T-cell (primary cell): Measurements from ENCODE around the gene RPS6KA2. TPM values are rescaled to one million over a fixed set of nuclear protein-coding genes. Genes with fewer than 3 reads are reported as not detected.

Source experiments
- ATAC-seq, 4 experiments: fragments of 200-7000 bp in 3 of 4; fragments of 150-1000 bp in 1 of 4; cut with Tn5 transposase; replicated peaks in 1 of 4; 1 replicate in 3 of 4; 2 replicates in 1 of 4; pipeline ENCODE4 v1.10.0; 2021; ENCODE audit warnings: moderate library complexity in 3 of 4, mild to moderate bottlenecking in 2 of 4, moderate number of reproducible peaks in 1 of 4
- CTCF ChIA-PET, 2 donors: fragments of 300-600 bp; sonication (Branson Sonifier 250); formaldehyde crosslinking; loops; one replicate each; lab custom pipeline; 2022; ENCODE audit warnings: antibody characterized with exemption in 2 of 2; lab: Charles Lee
- POLR2A ChIA-PET, 2 donors: fragments of 300-600 bp; sonication (Branson Sonifier 250); formaldehyde crosslinking; loops; one replicate each; lab custom pipeline; 2022; ENCODE audit warnings: antibody characterized with exemption in 2 of 2; lab: Charles Lee
- DNase-seq, 35 experiments: peaks; one replicate each; pipeline versions ENCODE4 v3.0.0 to v3.0.0-alpha.2; 2013 to 2023
- H3K27ac ChIP-seq: one replicate; pipeline ENCODE4 v1.5.1; 2013; ENCODE audit warnings: low read length
- H3K27me3 ChIP-seq, 2 experiments: replicated peaks in 1 of 2; 1 replicate in 1 of 2; 2 replicates in 1 of 2; pipeline versions ENCODE4 v1.6.1 to v1.7.0; 2013; ENCODE audit warnings: low read length in 1 of 2, mixed read lengths in 1 of 2; ENCODE audit not compliant: control insufficient read depth in 2 of 2, insufficient read depth in 2 of 2; ENCODE audit errors: extremely low read depth in 1 of 2
- H3K36me3 ChIP-seq, 2 donors: 1 replicate in 1 of 2; 2 replicates in 1 of 2; pipeline versions ENCODE4 v1.6.1 to v1.7.0; 2013; ENCODE audit warnings: low read length in 1 of 2; ENCODE audit not compliant: control insufficient read depth in 2 of 2, insufficient read depth in 1 of 2; ENCODE audit errors: extremely low read depth in 1 of 2
- H3K4me1 ChIP-seq, 2 experiments: 1 replicate in 1 of 2; 2 replicates in 1 of 2; pipeline versions ENCODE4 v1.6.1 to v1.7.0; 2013; ENCODE audit warnings: low read length in 2 of 2, mixed read lengths in 1 of 2; ENCODE audit not compliant: insufficient read depth in 2 of 2, control insufficient read depth in 1 of 2; ENCODE audit errors: extremely low read depth in 1 of 2
- H3K4me3 ChIP-seq, 2 donors: 1 replicate in 1 of 2; 2 replicates in 1 of 2; pipeline versions ENCODE4 v1.5.1 to v1.7.0; 2013; ENCODE audit warnings: mild to moderate bottlenecking in 2 of 2, low read length in 1 of 2, moderate library complexity in 1 of 2; ENCODE audit not compliant: control insufficient read depth in 1 of 2; ENCODE audit errors: extremely low read depth in 1 of 2
- H3K9me3 ChIP-seq: 2 replicates; pipeline ENCODE4 v1.7.0; 2013
- H3K27ac Mint-ChIP-seq, 2 donors: one replicate each; pipeline ENCODE4 v1.8.0; 2020 to 2021; ENCODE audit warnings: mild to moderate bottlenecking in 2 of 2, mixed read lengths in 2 of 2
- H3K27me3 Mint-ChIP-seq, 2 donors: one replicate each; pipeline ENCODE4 v1.8.0; 2021 to 2022; ENCODE audit warnings: mixed read lengths in 2 of 2
- H3K36me3 Mint-ChIP-seq: one replicate; pipeline ENCODE4 v1.8.0; 2021; ENCODE audit warnings: mixed read lengths
- H3K4me1 Mint-ChIP-seq, 3 donors: one replicate each; pipeline ENCODE4 v1.8.0; 2020 to 2022; ENCODE audit warnings: mixed read lengths in 3 of 3, mild to moderate bottlenecking in 1 of 3
- H3K4me3 Mint-ChIP-seq, 3 donors: one replicate each; pipeline ENCODE4 v1.8.0; 2020 to 2022; ENCODE audit warnings: mild to moderate bottlenecking in 3 of 3, mixed read lengths in 3 of 3, moderate library complexity in 3 of 3
- H3K9me3 Mint-ChIP-seq, 3 donors: one replicate each; pipeline ENCODE4 v1.8.0; 2020 to 2022; ENCODE audit warnings: mixed read lengths in 3 of 3
- WGBS: methylation state at CpG from one replicate; pipeline ENCODE4 v1.1.5; 2013; ENCODE audit warnings: missing lambda C conversion rate; ENCODE audit not compliant: insufficient coverage; 5-methylcytosine and 5-hydroxymethylcytosine counted together
- total RNA-seq, 35 experiments: library from RNA in 6 of 35; stranded (reverse) in 6 of 35; fragments of 120-200 nt in 1 of 35; gene quantifications; one replicate each; pipeline versions ENCODE4 v1.2.1 to v1.2.4 and lab custom pipeline; 2013 to 2026

RPS6KA2 gene
- total RNA-seq, 5 donors from 2014 or later (not counting 1 experiment from before 2014, with no cell fraction given): 4.1 to 21.5 (median 12.4) TPM

- CTCF ChIA-PET: no interaction called here
- ATAC-seq: no peak
- POLR2A ChIA-PET: no interaction called here
Observed at GRCh38 chr6:166633732-166634535, 6.9 kb upstream of the RPS6KA2 start.

GRCh38 chr6:166632731-166633130 lies 5.7 kb upstream of the RPS6KA2 start:
- no peak overlapping the region for H3K4me3 ChIP-seq
- CTCF ChIA-PET: no interaction called here
- peaks cover 7 to 11% (median 7%) of the 10 kb centered on the region in 3 donors for H3K4me1 Mint-ChIP-seq
- peaks cover 2 to 13% of the 10 kb centered on the region in 2 experiments for H3K4me1 ChIP-seq
- no peaks in the 10 kb centered on the region for H3K9me3 Mint-ChIP-seq
- POLR2A ChIA-PET: no interaction called here
- H3K27me3 ChIP-seq: peaks cover 0 to 58% of the 10 kb centered on the region in 2 experiments
- H3K4me3 Mint-ChIP-seq: no peak overlapping the region
- peaks cover 32 to 42% of the 10 kb centered on the region in 2 donors for H3K27me3 Mint-ChIP-seq
- no peak overlapping the region for H3K27ac ChIP-seq
- WGBS: 90% methylated on average over 9 of the region's 11 CpGs
- DNase-seq (no peak), ATAC-seq (no peak)
- H3K36me3 Mint-ChIP-seq: peaks cover 4% of the 10 kb centered on the region
- no peak overlapping the region for H3K27ac Mint-ChIP-seq
- no peaks in the 10 kb centered on the region for H3K36me3 ChIP-seq
- no peaks in the 10 kb centered on the region for H3K9me3 ChIP-seq

More at GRCh38 chr6:166633732-166634535, 6.9 kb upstream of the RPS6KA2 start:
- Histone ChIP-seq H3K36me3 (no peaks in the 10 kb centered on the region), H3K27me3 (peaks cover 0 to 64% of the 10 kb centered on the region in 2 experiments), H3K27ac (no peak overlapping the region), H3K9me3 (no peaks in the 10 kb centered on the region), H3K4me1 (peaks cover 0 to 2% of the 10 kb centered on the region in 2 experiments), H3K4me3 (no peak overlapping the region)
- WGBS: 77% methylated on average over 20 of the region's 26 CpGs
- Mint-ChIP-seq H3K27me3 (peaks cover 37 to 53% of the 10 kb centered on the region in 2 donors), H3K4me3 (no peak overlapping the region), H3K4me1 (no peaks in the 10 kb centered on the region), H3K36me3 (peaks cover 4% of the 10 kb centered on the region), H3K9me3 (no peaks in the 10 kb centered on the region), H3K27ac (no peak overlapping the region)
- DNase-seq: no peak

- ATAC-seq (no peak), DNase-seq (no peak)
- Mint-ChIP-seq H3K9me3 (no peaks in the 10 kb centered on the region), H3K4me3 (no peak overlapping the region), H3K36me3 (peaks cover 4% of the 10 kb centered on the region), H3K4me1 (peaks cover 12 to 19% (median 16%) of the 10 kb centered on the region in 3 donors), H3K27me3 (peaks cover 26 to 36% of the 10 kb centered on the region in 2 donors), H3K27ac (no peak overlapping the region)
- 79% methylated on average over 6 of the region's 6 CpGs for WGBS
- Histone ChIP-seq H3K27me3 (peaks cover 0 to 50% of the 10 kb centered on the region in 2 experiments), H3K36me3 (no peaks in the 10 kb centered on the region), H3K4me1 (peaks cover 4 to 24% of the 10 kb centered on the region in 2 experiments), H3K9me3 (no peaks in the 10 kb centered on the region), H3K27ac (no peak overlapping the region), H3K4me3 (no peak overlapping the region)
- ChIA-PET CTCF (interaction anchor here in 1 of 2 donors (0.6 kb wide), 1 partner anchor 27 kb away, joined by 3 read pairs; no protein-coding TSS in a partner anchor), POLR2A (no interaction called here)
Observed at GRCh38 chr6:166630462-166630861, 3.4 kb upstream of the RPS6KA2 start.

GRCh38 chr6:166629628-166630027 lies 2.6 kb upstream of the RPS6KA2 start:
- H3K4me1 Mint-ChIP-seq: peaks cover 12 to 19% (median 19%) of the 10 kb centered on the region in 3 donors
- no peak overlapping the region for H3K27ac ChIP-seq
- POLR2A ChIA-PET: interaction anchor here in 1 of 2 donors (0.5 kb wide), 1 partner anchor 290 kb away, joined by 3 read pairs; no protein-coding TSS in a partner anchor
- no peaks in the 10 kb centered on the region for H3K9me3 Mint-ChIP-seq
- DNase-seq (no peak), ATAC-seq (no peak)
- peaks cover 4 to 24% of the 10 kb centered on the region in 2 experiments for H3K4me1 ChIP-seq
- H3K4me3 ChIP-seq: no peak overlapping the region
- no peak overlapping the region for H3K27ac Mint-ChIP-seq
- CTCF ChIA-PET: no interaction called here
- H3K9me3 ChIP-seq: no peaks in the 10 kb centered on the region
- 94% methylated on average over 3 of the region's 5 CpGs for WGBS
- H3K4me3 Mint-ChIP-seq: no peak overlapping the region
- peaks cover 29 to 37% of the 10 kb centered on the region in 2 donors for H3K27me3 Mint-ChIP-seq
- H3K27me3 ChIP-seq: peaks cover 0 to 48% of the 10 kb centered on the region in 2 experiments
- H3K36me3 ChIP-seq: no peaks in the 10 kb centered on the region
- H3K36me3 Mint-ChIP-seq: peaks cover 4% of the 10 kb centered on the region

GRCh38 chr6:166627875-166628801 lies 1.1 kb upstream of the RPS6KA2 start:
- Histone ChIP-seq H3K9me3 (no peaks in the 10 kb centered on the region), H3K27me3 (peaks cover 0 to 46% of the 10 kb centered on the region in 2 experiments), H3K27ac (peak overlapping the region; percentile 38), H3K36me3 (no peaks in the 10 kb centered on the region), H3K4me1 (peaks cover 4 to 24% of the 10 kb centered on the region in 2 experiments), H3K4me3 (peak overlapping the region; percentile 71 to 75)
- H3K4me3 Mint-ChIP-seq: peak overlapping the region; percentile 86 to 97 (median 91)
- under 1% methylated on average over 39 of the region's 61 CpGs for WGBS
- no peaks in the 10 kb centered on the region for H3K9me3 Mint-ChIP-seq
- ATAC-seq: peak; percentile 25 to 41 (median 35)
- peaks cover 25 to 36% of the 10 kb centered on the region in 2 donors for H3K27me3 Mint-ChIP-seq
- H3K4me1 Mint-ChIP-seq: peaks cover 12 to 19% (median 19%) of the 10 kb centered on the region in 3 donors
- peak overlapping the region; percentile 89 to 97 for H3K27ac Mint-ChIP-seq
- no peaks in the 10 kb centered on the region for H3K36me3 Mint-ChIP-seq
- ChIA-PET POLR2A (interaction anchor here in 1 of 2 donors (0.6 kb wide), 1 partner anchor 75 kb away, joined by 3 read pairs; no protein-coding TSS in a partner anchor), CTCF (interaction anchor here (0.6 to 1.0 kb wide), 6 partner anchors 61 to 247 kb away, joined by 4 to 7 read pairs (median 5); no protein-coding TSS in a partner anchor)
- DNase-seq: peak in 33 of 35 experiments; percentile 19 to 76 (median 43)
